Renal cortical epithelial cell (primary cell): ENCODE measurements around the gene OR52N1. TPM values are rescaled to one million over a fixed set of nuclear protein-coding genes. Genes with fewer than 3 reads are reported as not detected.

Experiments used
- DNase-seq: peaks from one replicate; pipeline ENCODE4 v3.0.0-alpha.2; 2011; ENCODE audit warnings: low read depth
- total RNA-seq: library from RNA; depleted of rRNA; stranded (reverse); fragments of >200 nt; gene quantifications from 2 replicates; pipeline ENCODE4 v1.2.3, GENCODE V29; 2014

The OR52N1 gene
- total RNA-seq = not detected in 2 replicates

DNA sequence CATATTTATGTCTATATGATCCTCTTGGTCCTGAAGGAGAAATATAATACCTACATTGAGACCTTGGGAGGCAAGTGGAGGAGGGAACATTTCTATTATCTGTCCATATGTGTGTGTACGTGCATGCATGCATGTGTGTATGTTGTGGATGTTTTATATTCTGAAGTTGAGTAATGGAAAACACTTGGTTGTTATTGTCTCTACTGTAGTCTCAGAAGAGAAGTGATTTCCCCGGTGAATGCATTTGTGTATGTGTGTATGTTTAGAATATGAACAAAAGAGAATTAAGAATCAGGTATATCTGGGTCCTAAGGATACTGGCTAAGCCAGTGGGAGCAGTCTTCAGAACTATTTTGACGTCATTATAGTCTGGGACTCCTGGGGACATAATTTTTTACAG lies at the start of gene OR52N1:
OR52N1 (minus strand) TSS at position 101 of the 400 bp plus-strand sequence. CDS start 2,449 bp downstream, outside the sequence.
- DNase-seq = no peak

DNA sequence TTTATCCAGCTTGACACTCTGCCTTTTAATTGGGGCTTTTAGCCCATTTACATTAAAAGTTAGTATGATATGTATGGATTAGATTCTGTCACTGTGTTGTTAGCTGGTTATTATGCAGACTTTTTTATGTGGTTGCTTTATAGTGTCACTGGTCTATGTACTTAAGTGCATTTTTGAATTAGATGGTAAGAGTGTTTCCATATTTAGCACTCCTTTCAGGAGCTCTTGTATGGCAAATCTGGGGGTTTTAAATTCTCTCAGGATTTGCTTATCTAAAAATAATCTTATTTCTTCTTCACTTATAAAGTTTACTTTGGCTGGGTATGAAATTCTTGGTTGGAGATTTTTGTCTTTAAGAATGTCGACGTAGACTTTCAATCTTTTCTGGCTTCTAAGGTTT lies 46.6 kb upstream of the OR52N1 start:
- no peak for DNase-seq

DNA sequence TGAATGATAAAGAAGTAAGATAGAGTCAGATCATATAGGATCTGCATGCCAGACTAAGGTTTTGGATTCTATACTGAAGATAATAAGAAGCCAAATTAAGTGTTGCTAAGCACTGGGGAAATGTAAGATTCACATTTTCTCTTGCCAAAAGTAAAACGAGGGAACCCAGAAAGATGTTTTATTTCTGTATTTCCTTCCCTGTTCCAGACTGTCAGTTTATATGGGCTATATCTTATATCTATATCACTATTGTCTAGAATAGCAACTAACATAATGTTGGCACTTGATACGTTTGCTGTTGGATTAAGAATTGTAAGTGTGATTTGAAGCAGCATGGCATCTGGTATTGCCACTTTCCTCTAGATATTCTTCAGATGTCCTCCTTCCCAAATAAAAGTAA lies 42.4 kb upstream of the OR52N1 start:
- DNase-seq = no peak

DNA sequence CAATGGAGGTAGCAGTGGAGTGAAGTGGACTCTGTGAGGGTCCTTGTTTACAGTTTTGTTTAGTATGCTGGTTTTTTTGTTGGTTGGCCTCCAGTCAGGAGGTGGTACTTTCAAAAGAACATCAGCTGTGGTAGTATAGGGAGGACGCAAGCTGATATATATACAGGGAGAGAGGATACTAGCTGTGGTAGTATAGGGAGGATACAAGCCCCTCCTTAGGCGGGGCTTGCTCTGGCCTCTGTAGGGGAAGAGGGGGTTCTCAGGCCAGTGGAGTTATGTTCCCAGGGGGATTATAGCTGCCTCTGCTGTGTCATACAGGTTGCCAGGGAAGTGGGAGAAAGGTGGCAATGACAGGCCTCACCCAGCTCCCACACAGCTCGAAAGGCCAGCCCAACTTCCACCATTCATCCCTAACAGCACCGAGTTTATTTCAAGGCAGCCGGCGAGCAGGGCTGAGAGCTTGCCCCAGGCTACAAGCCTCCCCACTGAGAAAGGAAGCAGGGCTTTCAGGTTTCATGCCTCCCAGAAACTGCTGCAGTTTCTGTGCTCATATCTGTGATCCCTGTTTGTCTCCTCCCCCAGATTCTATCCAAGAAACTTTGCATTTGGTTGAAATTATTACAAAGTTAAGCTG lies 40.2 kb upstream of the OR52N1 start:
- no peak for DNase-seq

DNA sequence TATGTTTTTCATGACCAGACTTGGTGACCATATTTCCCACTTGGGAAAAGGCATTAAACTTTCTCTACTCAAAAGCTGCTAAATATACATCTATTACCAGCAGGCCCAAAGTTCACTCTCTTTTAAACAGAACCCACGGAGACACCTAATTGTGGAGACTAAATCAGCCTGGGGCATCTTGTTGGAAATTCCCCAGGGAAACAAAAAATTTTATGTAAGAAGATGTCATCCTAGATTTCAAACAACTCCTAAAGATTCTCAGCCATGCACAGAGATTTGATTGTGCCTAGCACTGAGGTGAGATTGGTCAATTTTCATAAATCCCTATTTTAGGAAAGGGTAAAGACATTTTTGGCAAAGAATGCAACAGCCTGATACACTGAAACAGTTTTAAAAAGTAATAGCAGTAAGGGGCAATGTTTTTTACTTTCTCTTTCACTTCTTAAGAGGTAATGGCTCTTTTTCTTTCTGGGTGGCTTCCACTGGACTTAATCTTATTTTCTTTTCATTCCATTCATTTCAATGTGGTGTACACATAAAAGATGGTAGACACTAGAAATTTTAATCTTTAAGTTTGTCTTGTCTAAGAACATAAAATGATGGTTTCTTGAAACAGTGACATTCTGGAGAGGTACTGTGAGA lies 27.3 kb upstream of the OR52N1 start:
- DNase-seq = peak; percentile 25

DNA sequence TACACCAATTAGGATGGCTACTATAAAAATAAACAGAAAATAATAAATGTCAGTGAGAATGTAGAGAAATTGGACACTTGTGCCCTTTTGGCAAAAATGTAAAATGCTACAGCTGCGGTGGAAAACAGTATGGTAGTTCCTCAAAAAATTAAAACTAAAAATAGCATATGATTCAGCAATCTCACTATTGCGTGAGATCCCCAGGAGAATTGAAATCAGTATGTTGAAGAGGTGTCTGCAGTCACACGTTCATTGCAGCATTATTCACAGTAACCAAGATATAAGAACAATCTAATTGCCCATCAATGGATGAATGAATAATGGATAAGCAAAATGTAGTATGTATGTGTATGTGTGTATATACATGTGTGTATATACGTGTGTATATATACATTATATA lies 24.5 kb upstream of the OR52N1 start:
- no peak for DNase-seq

DNA sequence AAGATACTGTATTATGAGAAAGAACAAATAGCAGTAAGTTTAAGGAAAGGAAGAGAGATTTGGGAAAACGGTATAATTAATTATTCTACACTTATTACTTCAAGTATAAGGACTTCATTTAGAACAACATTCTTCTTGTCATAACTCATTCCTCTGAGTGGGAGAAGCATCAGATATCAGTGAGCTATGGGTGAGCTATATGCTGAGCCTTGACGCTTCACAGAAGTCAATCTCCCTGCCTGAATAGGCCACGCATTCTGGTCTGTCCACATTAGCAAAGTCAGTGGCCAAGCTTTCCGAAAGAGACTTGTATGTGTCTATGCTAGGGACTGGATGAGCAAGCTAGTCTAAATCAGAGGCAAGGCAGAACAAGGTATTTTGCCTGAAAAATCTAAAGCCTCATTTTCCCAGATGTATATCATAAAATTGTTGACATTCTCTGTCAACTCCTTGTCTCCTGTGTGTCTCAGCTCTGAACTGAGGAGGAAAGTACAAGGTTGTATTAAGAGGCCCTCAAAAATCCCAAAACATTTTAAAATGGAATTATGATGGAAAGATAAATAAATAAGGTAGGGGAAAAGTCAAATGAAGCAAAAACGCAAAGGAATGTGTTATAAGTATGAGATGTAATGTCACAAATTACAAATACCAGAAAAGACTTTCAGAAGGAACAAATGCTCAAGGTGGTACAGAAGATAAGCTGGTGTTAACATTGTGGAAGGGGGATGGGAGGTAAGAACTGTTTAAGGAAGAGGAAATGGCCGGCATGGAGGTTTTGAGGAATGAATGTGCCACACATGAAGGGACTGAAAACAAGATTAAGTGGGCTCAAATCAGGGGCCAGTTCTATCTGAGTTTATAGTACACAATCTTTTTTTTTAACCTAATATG lies 19.1 kb upstream of the OR52N1 start:
- DNase-seq = no peak

DNA sequence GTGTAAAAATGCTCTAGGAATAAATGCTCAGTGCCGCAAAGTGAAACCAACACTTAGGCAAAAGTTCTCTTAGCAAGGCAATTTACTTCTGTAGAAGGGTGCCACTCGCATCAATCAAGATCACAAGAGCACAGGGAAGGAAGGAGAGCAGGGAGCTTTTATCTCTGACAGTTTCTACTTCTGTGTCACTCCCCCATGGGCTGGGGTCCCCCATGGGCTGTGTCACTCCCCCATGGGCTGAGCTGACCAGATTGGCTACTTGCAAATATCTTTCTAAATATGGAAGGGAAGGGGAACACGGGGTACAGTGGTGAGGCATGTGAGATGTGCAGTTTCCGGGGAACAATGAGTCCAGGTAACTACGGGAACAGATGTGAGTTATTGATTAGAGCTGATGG lies 18.1 kb upstream of the OR52N1 start:
- peak; percentile 3 for DNase-seq

DNA sequence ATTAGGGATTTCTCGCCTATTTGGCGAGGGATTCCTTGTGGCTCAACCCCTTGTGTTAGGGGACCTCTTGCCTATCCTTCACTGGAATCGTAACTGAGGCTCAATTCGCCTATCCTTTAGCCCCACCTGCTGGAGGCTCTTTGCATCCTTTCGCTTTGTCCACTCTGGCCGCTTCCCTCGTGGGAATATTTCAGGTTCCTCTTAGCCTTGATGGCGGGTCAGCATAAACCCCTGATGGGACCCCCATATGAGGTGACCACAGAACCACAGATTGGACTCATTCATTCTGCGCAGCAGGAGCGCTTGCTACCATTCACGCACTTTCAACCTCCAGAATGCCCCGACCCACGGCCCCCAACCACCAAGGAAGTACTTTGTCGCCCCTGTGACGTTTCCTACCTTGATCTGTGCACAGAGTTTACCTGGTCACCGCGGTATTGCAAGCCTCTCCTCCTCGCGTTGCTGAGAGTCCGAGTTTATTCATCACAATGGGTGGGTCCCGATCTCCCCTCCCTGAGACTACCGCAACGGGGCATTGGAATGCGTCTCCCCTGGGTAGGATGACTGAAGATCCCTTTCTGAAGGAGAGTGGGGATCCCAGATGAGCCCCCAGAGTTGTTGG lies 17.5 kb upstream of the OR52N1 start, which contains the start of gene OR52N2:
OR52N2 (plus strand) TSS at position 425 of the 622 bp plus-strand sequence. CDS start 11,412 bp downstream, outside the sequence.
- DNase-seq = peak; percentile 46

DNA sequence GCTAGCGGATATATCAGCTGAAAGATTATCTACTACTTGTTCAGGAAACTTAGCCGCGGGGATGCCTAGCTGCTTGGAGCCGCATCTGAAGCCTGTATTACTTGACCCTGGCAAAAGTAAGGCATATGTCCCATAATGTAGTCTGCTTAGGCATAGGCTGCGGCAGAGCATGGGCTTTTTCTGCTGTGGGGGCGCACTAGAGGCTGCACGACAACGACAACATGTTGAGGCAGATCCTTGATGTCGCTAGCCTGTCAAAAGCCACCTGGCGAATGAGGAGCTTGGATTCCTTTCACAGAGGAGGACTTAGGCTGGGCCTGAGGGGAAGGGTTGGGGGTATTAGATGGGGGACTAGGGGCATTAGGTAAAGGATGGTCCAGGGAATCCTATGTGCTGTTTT lies 16.5 kb upstream of the OR52N1 start:
- no peak for DNase-seq

DNA sequence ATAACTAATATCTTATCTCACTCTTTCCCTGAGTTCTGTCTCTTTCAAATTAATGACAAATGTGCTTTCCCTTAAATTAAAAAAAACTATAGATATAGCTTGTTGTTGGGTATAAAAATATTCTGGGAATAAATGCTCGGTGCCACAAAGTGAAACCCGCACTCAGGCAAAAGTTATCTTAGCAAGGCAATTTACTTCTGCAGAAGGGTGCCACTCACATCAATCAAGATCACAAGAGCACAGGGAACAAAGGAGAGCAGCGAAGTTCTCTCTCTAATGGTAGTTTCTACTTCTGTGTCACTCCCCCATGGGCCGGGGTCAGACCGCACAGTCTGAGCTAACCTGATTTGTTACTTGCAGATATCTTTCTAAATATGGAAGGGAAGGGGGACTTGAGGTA lies 12.9 kb upstream of the OR52N1 start:
- no peak for DNase-seq

DNA sequence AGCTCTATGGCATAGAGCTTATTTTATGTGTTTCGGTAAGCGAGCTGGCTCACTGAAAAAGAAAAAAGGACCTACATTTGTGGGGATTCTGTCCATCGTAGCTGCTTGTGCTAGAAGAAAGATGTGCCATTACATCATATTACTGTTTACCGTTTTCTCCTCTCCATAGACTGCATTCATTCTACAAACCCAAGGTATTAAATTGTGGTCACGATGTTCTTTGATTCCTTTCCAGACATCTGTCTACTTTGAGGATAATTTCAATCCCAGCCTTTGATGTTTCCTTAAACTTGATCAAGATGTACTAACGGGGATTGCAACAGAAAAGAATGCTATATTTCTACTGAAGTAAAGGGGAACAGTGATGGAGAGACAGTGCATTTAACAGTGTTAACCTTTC lies 5.5 kb upstream of the OR52N1 start:
- no peak for DNase-seq

DNA sequence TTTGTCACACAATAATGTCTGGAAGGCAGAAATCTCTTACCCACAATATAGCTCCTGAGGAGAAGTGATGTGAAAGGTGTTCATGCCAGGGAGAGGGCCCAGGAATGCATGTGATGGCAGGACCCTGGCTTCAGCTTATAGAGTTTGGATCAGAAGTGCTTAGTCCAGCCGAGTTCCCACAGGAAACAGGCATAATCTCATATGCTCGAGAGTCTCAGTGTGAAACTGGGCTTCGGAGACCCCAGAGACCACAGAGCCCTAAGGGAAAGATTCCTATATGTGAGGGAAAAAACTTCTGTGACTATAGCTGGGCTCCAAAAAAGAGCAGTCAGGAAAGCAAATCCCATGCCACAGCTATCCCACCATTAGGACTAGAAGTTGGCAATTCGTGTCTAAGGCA lies 7.8 kb downstream of the OR52N1 start, which contains the start of gene OR52N5:
OR52N5 (minus strand) TSS at position 101 of the 400 bp plus-strand sequence. CDS start 4,721 bp downstream, outside the sequence.
- DNase-seq = no peak

DNA sequence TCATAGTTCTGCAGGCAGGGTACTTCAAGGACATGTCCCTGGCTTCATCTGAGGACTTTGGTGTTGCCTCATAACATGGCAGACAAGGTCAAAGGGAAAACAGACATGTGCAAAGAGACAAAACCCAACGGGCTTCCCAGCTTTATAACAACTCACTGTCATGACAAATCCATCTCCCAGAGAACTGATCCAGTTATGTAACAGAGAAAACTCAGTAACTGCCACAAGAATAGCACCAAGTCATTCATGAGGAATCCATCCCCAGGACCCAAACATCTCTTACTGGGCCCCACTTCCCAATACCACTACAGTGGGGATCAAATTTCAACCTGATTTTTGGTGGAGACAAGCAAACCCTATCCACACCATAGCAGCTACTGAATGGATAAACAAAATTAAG lies 24.0 kb downstream of the OR52N1 start:
- no peak for DNase-seq

DNA sequence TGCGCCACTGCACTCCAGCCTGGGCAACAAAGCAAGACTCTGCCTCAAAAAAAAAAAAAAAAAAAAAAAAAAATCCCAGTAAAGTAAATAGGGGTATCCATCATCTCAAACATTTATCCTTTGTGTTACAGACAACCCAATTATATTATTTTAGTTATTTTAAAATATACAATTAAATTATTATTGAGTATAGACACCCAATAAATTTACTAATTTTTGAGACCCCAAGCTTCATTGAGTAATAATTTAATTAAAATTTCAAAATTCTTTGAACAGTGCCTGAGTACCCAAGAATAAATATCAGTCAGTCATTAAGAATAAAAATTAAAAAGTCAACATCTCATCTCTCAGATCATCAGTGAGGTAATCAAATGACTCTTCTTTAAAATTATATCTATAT lies 37.1 kb downstream of the OR52N1 start, which contains the start of gene OR52N4:
OR52N4 (plus strand) TSS at position 301 of the 400 bp plus-strand sequence. CDS start 498 bp downstream, outside the sequence.
- DNase-seq = no peak

DNA sequence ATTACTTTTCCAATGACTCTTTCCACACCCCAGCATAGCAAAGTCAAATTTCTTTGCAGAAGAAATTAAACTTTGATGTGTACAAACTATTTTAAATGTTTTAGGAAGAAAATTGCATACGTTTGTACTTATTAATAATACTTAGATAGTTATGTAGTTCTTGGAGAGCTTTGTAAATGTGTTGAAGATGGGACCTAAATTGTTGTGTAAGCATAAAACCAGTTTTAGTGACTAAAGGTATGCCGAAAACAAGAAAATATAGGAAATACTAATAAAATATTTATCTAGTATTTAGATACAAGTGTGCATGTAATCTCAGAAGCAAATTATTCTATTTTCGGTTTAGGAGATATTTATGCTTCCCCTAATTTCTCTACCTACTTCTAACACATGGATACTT lies 41.2 kb downstream of the OR52N1 start:
- DNase-seq = no peak

DNA sequence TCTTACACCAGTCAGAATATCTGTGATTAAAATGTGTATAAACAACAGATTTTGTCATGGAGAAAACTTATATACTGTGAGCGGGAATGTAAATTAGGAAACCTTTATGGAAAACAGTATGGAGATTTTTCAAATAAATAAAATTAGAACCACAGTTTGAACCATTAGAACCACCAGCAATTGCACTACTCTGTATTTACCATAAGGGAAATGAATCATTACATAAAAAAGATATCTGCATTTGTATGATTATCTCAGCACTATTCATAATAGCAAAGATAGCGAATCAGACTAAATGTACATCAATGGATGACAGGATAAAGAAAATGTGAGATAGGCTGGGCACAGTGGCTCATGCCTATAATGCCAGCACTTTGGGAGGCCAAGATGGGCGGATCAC lies 44.5 kb downstream of the OR52N1 start:
- DNase-seq = no peak

DNA sequence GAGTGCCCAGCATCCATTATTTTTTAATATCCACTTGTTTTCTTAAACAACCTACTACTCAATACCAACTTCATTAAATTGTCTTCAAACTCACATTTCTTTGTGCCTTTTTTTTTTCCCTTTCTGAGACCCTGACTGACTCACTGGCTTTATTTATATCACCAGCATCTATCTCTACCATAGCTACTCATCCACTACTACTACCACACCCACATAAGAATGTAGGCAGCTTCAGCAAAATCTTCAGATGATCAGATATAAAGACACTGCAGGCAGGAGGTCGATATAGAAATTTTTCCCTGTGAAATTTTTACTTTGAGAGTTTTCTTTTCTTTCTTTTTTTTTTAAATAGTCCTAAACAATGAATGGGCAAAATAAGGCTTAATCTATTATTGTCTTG lies 52.6 kb downstream of the OR52N1 start:
- no peak for DNase-seq

DNA sequence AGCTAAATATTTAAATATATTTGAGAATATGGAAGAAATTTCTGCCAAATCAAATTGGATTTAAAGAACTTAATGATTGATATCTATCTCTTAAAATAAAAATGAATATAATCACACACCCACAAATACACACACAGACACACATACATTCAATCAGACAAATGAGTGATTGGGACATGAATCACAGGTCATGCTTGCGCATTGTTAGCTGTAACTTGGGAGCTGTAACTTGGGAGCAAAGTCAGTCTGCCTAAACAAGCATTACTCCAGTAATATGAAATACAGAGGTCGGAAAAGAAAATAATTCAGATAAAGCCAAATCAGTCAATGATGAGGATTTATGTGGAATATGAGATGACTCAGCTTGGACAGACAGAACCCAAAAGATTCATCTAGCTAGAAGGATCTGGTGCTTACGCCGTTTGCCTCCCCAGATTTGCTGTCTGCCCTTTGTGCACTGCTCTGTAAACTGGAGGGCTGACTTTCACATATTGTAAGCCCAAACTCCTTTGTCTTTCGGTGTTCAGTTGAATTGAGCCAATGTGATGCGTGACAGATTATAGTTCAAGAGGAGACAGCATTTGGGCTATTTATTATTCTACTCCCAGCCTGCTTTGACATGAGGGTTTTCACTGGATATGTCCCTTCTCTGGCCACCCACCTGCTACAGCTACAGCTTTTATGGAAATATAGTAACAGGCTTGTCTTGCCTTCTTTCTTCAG lies 53.2 kb downstream of the OR52N1 start:
- peak; percentile 14 for DNase-seq

DNA sequence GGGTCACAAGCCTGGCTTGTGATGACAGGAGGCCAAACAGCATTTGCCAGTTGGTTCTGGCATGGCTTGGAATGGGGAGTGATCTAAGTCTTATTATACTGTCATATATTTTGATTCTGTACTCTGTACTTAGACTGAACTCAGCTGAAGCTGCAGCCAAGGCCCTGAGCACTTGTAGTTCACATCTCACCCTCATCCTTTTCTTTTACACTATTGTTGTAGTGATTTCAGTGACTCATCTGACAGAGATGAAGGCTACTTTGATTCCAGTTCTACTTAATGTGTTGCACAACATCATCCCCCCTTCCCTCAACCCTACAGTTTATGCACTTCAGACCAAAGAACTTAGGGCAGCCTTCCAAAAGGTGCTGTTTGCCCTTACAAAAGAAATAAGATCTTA lies 54.0 kb downstream of the OR52N1 start:
- DNase-seq = peak; percentile 82
